ENCODE data around the gene UBE2I. TPM values are rescaled to one million over a fixed set of nuclear protein-coding genes. Genes with fewer than 3 reads are reported as not detected.

The UBE2I gene
- total and polyA plus RNA-seq, 2 donors from 2014 or later: 62.2 to 97.1 TPM

DNA sequence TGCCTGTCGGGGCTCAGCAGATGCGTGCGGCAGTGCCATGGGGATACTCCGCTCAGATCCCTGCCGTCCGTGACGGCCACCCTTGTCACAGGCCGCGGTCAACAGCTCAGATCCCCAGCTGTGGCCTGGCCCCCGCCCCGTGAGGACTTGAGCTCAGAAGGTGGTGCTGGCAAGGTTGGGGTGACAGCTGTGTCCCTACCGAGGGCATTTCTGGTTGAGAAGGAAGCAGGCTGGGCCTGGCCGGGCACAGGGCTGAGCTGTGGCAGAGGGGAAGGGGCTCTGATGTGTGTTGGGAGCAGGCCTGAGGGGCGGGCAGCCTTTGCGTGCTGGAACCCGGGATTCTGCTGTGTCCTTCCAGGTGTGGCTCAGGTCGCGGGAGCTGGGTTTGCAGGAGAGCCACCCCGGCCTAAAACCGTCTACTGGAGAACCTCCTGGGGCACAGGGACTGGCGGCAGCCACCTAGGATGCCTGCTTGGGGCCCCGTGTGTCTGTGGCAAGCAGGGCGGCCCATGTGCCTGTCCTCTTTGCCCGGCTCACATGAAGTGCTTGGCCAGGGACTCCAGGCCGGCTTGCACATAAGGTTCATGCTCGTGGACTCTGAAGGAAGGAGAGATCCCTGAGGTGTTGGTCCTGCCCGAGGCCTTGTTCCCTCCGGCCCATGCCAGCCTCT is 5.1 kb downstream of the UBE2I start:
- H3K27me3 ChIP-seq (ENCODE audit: control insufficient read depth, insufficient read depth, low read length): no peaks in the 10 kb centered on the region
- no peak overlapping the region for H3K27ac ChIP-seq (ENCODE audit: low read depth in 2 of 2, low read length in 2 of 2)
- H3K4me1 ChIP-seq (ENCODE audit: control insufficient read depth in 2 of 3, insufficient read depth in 2 of 3, low read depth in 1 of 3, low read length in 3 of 3): peaks cover 0 to 27% (median 10%) of the 10 kb centered on the region in 3 donors
- no peak overlapping the region for H3K4me3 ChIP-seq (ENCODE audit: low read length in 3 of 3)
- no peak overlapping the region for H3K9ac ChIP-seq (ENCODE audit: low read length in 3 of 3)
- peaks cover 11 to 37% (median 31%) of the 10 kb centered on the region in 3 donors for H3K36me3 ChIP-seq (ENCODE audit: control insufficient read depth in 2 of 3, insufficient read depth in 3 of 3, low read length in 3 of 3)
- FAIRE-seq: no peak
- DNase-seq: peak in 1 of 5 donors; percentile 64
- H3K9me3 ChIP-seq (ENCODE audit: control insufficient read depth in 2 of 3, insufficient read depth in 1 of 3, low read length in 3 of 3): no peaks in the 10 kb centered on the region
- intact Hi-C loops (cut with DNase I): no loop called here
- TF ChIP-seq, protein P1, sequence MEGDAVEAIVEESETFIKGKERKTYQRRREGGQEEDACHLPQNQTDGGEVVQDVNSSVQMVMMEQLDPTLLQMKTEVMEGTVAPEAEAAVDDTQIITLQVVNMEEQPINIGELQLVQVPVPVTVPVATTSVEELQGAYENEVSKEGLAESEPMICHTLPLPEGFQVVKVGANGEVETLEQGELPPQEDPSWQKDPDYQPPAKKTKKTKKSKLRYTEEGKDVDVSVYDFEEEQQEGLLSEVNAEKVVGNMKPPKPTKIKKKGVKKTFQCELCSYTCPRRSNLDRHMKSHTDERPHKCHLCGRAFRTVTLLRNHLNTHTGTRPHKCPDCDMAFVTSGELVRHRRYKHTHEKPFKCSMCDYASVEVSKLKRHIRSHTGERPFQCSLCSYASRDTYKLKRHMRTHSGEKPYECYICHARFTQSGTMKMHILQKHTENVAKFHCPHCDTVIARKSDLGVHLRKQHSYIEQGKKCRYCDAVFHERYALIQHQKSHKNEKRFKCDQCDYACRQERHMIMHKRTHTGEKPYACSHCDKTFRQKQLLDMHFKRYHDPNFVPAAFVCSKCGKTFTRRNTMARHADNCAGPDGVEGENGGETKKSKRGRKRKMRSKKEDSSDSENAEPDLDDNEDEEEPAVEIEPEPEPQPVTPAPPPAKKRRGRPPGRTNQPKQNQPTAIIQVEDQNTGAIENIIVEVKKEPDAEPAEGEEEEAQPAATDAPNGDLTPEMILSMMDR (IDR thresholded peaks at IDR 0.05; ENCODE audit: borderline replicate concordance, extremely low read depth, insufficient read depth): no peak

GRCh38 chr16:1315081-1316032 is 5.9 kb downstream of the UBE2I start:
- no peak overlapping the region for H3K9ac ChIP-seq (ENCODE audit: low read length in 3 of 3)
- H3K27me3 ChIP-seq (ENCODE audit: control insufficient read depth, insufficient read depth, low read length): no peaks in the 10 kb centered on the region
- H3K4me3 ChIP-seq (ENCODE audit: low read length in 3 of 3): no peak overlapping the region
- DNase-seq (no peak), FAIRE-seq (no peak)
- peaks cover 11 to 45% (median 36%) of the 10 kb centered on the region in 3 donors for H3K36me3 ChIP-seq (ENCODE audit: control insufficient read depth in 2 of 3, insufficient read depth in 3 of 3, low read length in 3 of 3)
- peaks cover 0 to 27% (median 10%) of the 10 kb centered on the region in 3 donors for H3K4me1 ChIP-seq (ENCODE audit: control insufficient read depth in 2 of 3, insufficient read depth in 2 of 3, low read depth in 1 of 3, low read length in 3 of 3)
- no peak overlapping the region for H3K27ac ChIP-seq (ENCODE audit: low read depth in 2 of 2, low read length in 2 of 2)
- TF ChIP-seq, protein P1 (IDR thresholded peaks at IDR 0.05; ENCODE audit: borderline replicate concordance, extremely low read depth, insufficient read depth): no peak
- no peaks in the 10 kb centered on the region for H3K9me3 ChIP-seq (ENCODE audit: control insufficient read depth in 2 of 3, insufficient read depth in 1 of 3, low read length in 3 of 3)
- intact Hi-C loops (cut with DNase I): no loop called here

GRCh38 chr16:1316033-1316405 is 6.6 kb downstream of the UBE2I start:
- no peak overlapping the region for H3K4me3 ChIP-seq (ENCODE audit: low read length in 3 of 3)
- peaks cover 11 to 51% (median 42%) of the 10 kb centered on the region in 3 donors for H3K36me3 ChIP-seq (ENCODE audit: control insufficient read depth in 2 of 3, insufficient read depth in 3 of 3, low read length in 3 of 3)
- intact Hi-C loops (cut with DNase I): no loop called here
- peaks cover 0 to 21% (median 10%) of the 10 kb centered on the region in 3 donors for H3K4me1 ChIP-seq (ENCODE audit: control insufficient read depth in 2 of 3, insufficient read depth in 2 of 3, low read depth in 1 of 3, low read length in 3 of 3)
- H3K9ac ChIP-seq (ENCODE audit: low read length in 3 of 3): no peak overlapping the region
- no peaks in the 10 kb centered on the region for H3K9me3 ChIP-seq (ENCODE audit: control insufficient read depth in 2 of 3, insufficient read depth in 1 of 3, low read length in 3 of 3)
- no peaks in the 10 kb centered on the region for H3K27me3 ChIP-seq (ENCODE audit: control insufficient read depth, insufficient read depth, low read length)
- no peak for FAIRE-seq
- no peak for DNase-seq
- H3K27ac ChIP-seq (ENCODE audit: low read depth in 2 of 2, low read length in 2 of 2): no peak overlapping the region
- TF ChIP-seq, protein P1 (IDR thresholded peaks at IDR 0.05; ENCODE audit: borderline replicate concordance, extremely low read depth, insufficient read depth): no peak
